HepG2 (cell line): ENCODE data around the gene STIM1. TPM values are rescaled to one million over a fixed set of nuclear protein-coding genes. Genes with fewer than 3 reads are reported as not detected.

Experiments
- AHDC1 ChIP-seq: sonication (generic); formaldehyde crosslinking; IDR thresholded peaks from 2 replicates; pipeline ENCODE4 v1.5.1; 2020; ENCODE audit warnings: mild to moderate bottlenecking, missing genetic modification reagents, borderline replicate concordance
- CEBPZ ChIP-seq: IDR thresholded peaks from 2 replicates; pipeline ENCODE4 v1.6.1; 2012; ENCODE audit warnings: low read length, improper control_type of control experiment
- EP300 ChIP-seq, 3 experiments: sonication (generic) in 1 of 3; formaldehyde crosslinking in 1 of 3; IDR thresholded peaks; 2 replicates each; pipeline versions ENCODE4 v1.5.1 to v1.6.1; 2011 to 2020; ENCODE audit warnings: low read depth in 2 of 3, low read length in 2 of 3, borderline replicate concordance in 1 of 3, improper control_type of control experiment in 1 of 3, mild to moderate bottlenecking in 1 of 3, missing genetic modification reagents in 1 of 3, moderate library complexity in 1 of 3
- HMG20B ChIP-seq: conservative IDR thresholded peaks from 2 replicates; pipeline ENCODE4 v1.6.1; 2016; ENCODE audit warnings: missing genetic modification reagents, missing compliant biosample characterization
- JUND ChIP-seq: sonication (generic); formaldehyde crosslinking; IDR thresholded peaks from 2 replicates; pipeline ENCODE4 v1.8.0; 2022; ENCODE audit warnings: mild to moderate bottlenecking, missing genetic modification reagents
- KAT7 ChIP-seq: IDR thresholded peaks from 2 replicates; pipeline ENCODE4 v1.6.1; 2018; ENCODE audit warnings: borderline replicate concordance, missing compliant biosample characterization
- KDM5A ChIP-seq: fragments of 200-600 bp; sonication (generic); IDR thresholded peaks from 2 replicates; pipeline ENCODE4 v1.7.0; 2018; ENCODE audit warnings: antibody characterized with exemption, mild to moderate bottlenecking, low read length, borderline replicate concordance
- NFE2L2 ChIP-seq: fragments of 150-350 bp; IDR thresholded peaks from 2 replicates; pipeline ENCODE4 v1.6.1; 2014; ENCODE audit warnings: low read length
- SKI ChIP-seq: fragments of 450-650 bp; IDR thresholded peaks from one replicate; pipeline ENCODE4 v1.6.1; 2018; ENCODE audit warnings: mild to moderate bottlenecking; ENCODE audit not compliant: partially characterized antibody
- TARDBP ChIP-seq: sonication (generic); formaldehyde crosslinking; IDR thresholded peaks from 2 replicates; pipeline ENCODE4 v1.8.0; 2022; ENCODE audit warnings: mild to moderate bottlenecking, missing genetic modification reagents
- ZBTB39 ChIP-seq: sonication (generic); formaldehyde crosslinking; IDR thresholded peaks from 2 replicates; pipeline ENCODE4 v1.5.0; 2020; ENCODE audit warnings: missing genetic modification reagents
- ZNF18 ChIP-seq: sonication (generic); formaldehyde crosslinking; IDR thresholded peaks from 2 replicates; pipeline ENCODE4 v1.8.0; 2022; ENCODE audit warnings: mild to moderate bottlenecking, missing genetic modification reagents; ENCODE audit not compliant: insufficient replicate concordance
- ZNF543 ChIP-seq: sonication (generic); formaldehyde crosslinking; IDR thresholded peaks from 2 replicates; pipeline ENCODE4 v1.4.0; 2020; ENCODE audit warnings: mild to moderate bottlenecking, missing genetic modification reagents
- ZSCAN9 ChIP-seq: IDR thresholded peaks from 2 replicates; pipeline ENCODE4 v1.6.1; 2016; ENCODE audit warnings: borderline replicate concordance
- polyA plus RNA-seq, 8 experiments: library from polyadenylated mRNA; depleted of rRNA in 3 of 8; stranded (reverse) in 7 of 8; unstranded in 1 of 8; fragments of >200 nt; fragmentation: Illumina TruSeq in 4 of 8; extraction: Trizol in 4 of 8; gene quantifications; 2 replicates each; pipeline versions ENCODE4 v1.2.1 to v1.2.3, GENCODE V29; 2011 to 2016; ENCODE audit warnings: low read depth in 4 of 8, missing spikeins in 1 of 8, mixed read lengths in 1 of 8; ENCODE audit not compliant: insufficient read depth in 1 of 8
- total RNA-seq, 5 experiments: library from RNA; depleted of rRNA; stranded (reverse); fragments of >200 nt; fragmentation: Illumina TruSeq; extraction: Trizol; gene quantifications; 2 replicates each; pipeline ENCODE4 v1.2.3, GENCODE V29; 2016; ENCODE audit warnings: low read depth in 1 of 5

The STIM1 gene
- total and polyA plus RNA-seq, 2 of the 13 experiments (the other 11 are each of a cell fraction or from before 2014, with no cell fraction given) = 19.2 to 28.5 TPM

GRCh38 chr11:4060182-4060923 lies 204.9 kb downstream of the STIM1 start (continued):
- TF ChIP-seq AHDC1 (CRISPR knock-in tag) (no peak), NFE2L2 (no peak), KDM5A (no peak), TARDBP (CRISPR knock-in tag) (0 out of 2 replicates have a peak, but pooled peaks have one; percentile 53), KAT7 (CRISPR knock-in tag) (no peak), HMG20B (CRISPR knock-in tag) (0 out of 2 replicates have a peak, but pooled peaks have one; percentile 22), ZSCAN9 (0 out of 2 replicates have a peak, but pooled peaks have one; percentile 39), ZNF543 (CRISPR knock-in tag) (no peak), ZBTB39 (CRISPR knock-in tag) (no peak), EP300 (IDR thresholded peaks at IDR 0.05; ENCODE audit: low read depth in 2 of 2, low read length in 2 of 2) (0 out of 4 replicates have a peak, but pooled peaks of 1 of the 2 experiments have one; percentile 42), EP300 (CRISPR knock-in tag; IDR thresholded peaks at IDR 0.05; ENCODE audit: borderline replicate concordance) (no peak), CEBPZ (no peak), ZNF18 (no peak), JUND (no peak), SKI (peak; percentile 27)
